DMS114 treated with DMSO at 0.1 percent for 48 hours (cell line): ENCODE data around the gene GJA10.

Experiments used
- DNase-seq: peaks from one replicate; lab custom pipeline; 2025; ENCODE audit not compliant: unreplicated experiment; lab: John Stamatoyannopoulos, UW

GJA10 gene

GRCh38 chr6:89944826-89945407 is 50.6 kb downstream of the GJA10 start:
- DNase-seq = no peak
